GM12875 (cell line): ENCODE results near the gene LGALS9C.
"Not testable (repeated sequence)": the region's sequence is repeated elsewhere in the genome, so short reads cannot be mapped to it uniquely, and the experiment has no call there.

Experiments
- H3K4me3 ChIP-seq: one replicate; pipeline ENCODE4 v1.5.1; 2011; ENCODE audit warnings: low read depth, low read length, control low read depth

LGALS9C gene

GRCh38 chr17:18527354-18527753, 50.8 kb downstream of the LGALS9C start:
- not testable (repeated sequence) for H3K4me3 ChIP-seq

GRCh38 chr17:18528435-18528834, 51.8 kb downstream of the LGALS9C start:
- not testable (repeated sequence) for H3K4me3 ChIP-seq

GRCh38 chr17:18528899-18529500, 52.4 kb downstream of the LGALS9C start:
- not testable (repeated sequence) for H3K4me3 ChIP-seq

- not testable (repeated sequence) for H3K4me3 ChIP-seq
These were observed 53.8 kb downstream of the LGALS9C start for GRCh38 chr17:18530405-18530804.

GRCh38 chr17:18542234-18542633, 65.6 kb downstream of the LGALS9C start:
- not testable (repeated sequence) for H3K4me3 ChIP-seq

GRCh38 chr17:18542907-18543306, 66.3 kb downstream of the LGALS9C start:
- H3K4me3 ChIP-seq = not testable (repeated sequence)
